Upper lobe of left lung (tissue), 6 donors: ENCODE measurements around the gene EHD2. TPM values are rescaled to one million over a fixed set of nuclear protein-coding genes. Genes with fewer than 3 reads are reported as not detected.
A peak's percentile ranks its signal among the peaks of the same experiment; 100 is the strongest.
"Not testable (repeated sequence)": the region's sequence is repeated elsewhere in the genome, so short reads cannot be mapped to it uniquely, and the experiment has no call there.

Source experiments
- ATAC-seq, 2 donors: fragments of 200-7000 bp; cut with Tn5 transposase; one replicate each; pipeline ENCODE4 v1.9.1; 2022; ENCODE audit warnings: mild to moderate bottlenecking in 2 of 2, moderate library complexity in 2 of 2; ENCODE audit not compliant: low FRiP score in 2 of 2
- DNase-seq, 2 donors: peaks; one replicate each; pipeline ENCODE4 v3.0.0-alpha.2; 2019 to 2020
- H3K27ac ChIP-seq, 4 donors: fragments of 200-600 bp; sonication (generic); one replicate each; pipeline ENCODE4 v1.5.1; 2016 to 2019
- H3K27me3 ChIP-seq, 4 donors: fragments of 200-600 bp; sonication (generic); one replicate each; pipeline ENCODE4 v1.5.1; 2017 to 2019
- H3K36me3 ChIP-seq, 4 donors: fragments of 200-600 bp; sonication (generic); one replicate each; pipeline ENCODE4 v1.5.1; 2016 to 2019
- H3K4me1 ChIP-seq, 4 donors: fragments of 200-600 bp; sonication (generic); one replicate each; pipeline ENCODE4 v1.5.1; 2018 to 2019
- H3K4me3 ChIP-seq, 4 donors: fragments of 200-600 bp; sonication (generic); one replicate each; pipeline ENCODE4 v1.5.1; 2017 to 2019; ENCODE audit warnings: mild to moderate bottlenecking in 2 of 4, moderate library complexity in 1 of 4
- H3K9me3 ChIP-seq, 4 donors: fragments of 200-600 bp; sonication (generic); one replicate each; pipeline ENCODE4 v1.5.1; 2018 to 2019
- CTCF ChIP-seq, 6 experiments: fragments of 450-650 bp in 4 of 6; fragments of 200-600 bp in 2 of 6; sonication (generic) in 2 of 6; IDR thresholded peaks; one replicate each; pipeline ENCODE4 v1.5.1; 2016 to 2019; ENCODE audit warnings: antibody characterized with exemption in 6 of 6
- EP300 ChIP-seq, 4 donors: sonication (generic); formaldehyde crosslinking; IDR thresholded peaks; one replicate each; pipeline ENCODE4 v1.5.1; 2017; ENCODE audit warnings: antibody characterized with exemption in 4 of 4, control low read depth in 2 of 4
- POLR2A ChIP-seq, 4 donors: fragments of 450-650 bp; IDR thresholded peaks; one replicate each; pipeline ENCODE4 v1.5.1; 2016 to 2017; ENCODE audit warnings: antibody characterized with exemption in 4 of 4, mild to moderate bottlenecking in 2 of 4
- POLR2AphosphoS5 ChIP-seq, 2 donors: sonication (generic); formaldehyde crosslinking; IDR thresholded peaks; one replicate each; pipeline ENCODE4 v1.5.1; 2017; ENCODE audit warnings: antibody characterized with exemption in 2 of 2
- WGBS, 2 donors: methylation state at CpG; one replicate each; pipeline ENCODE4 v1.1.5; 2017 to 2018; 5-methylcytosine and 5-hydroxymethylcytosine counted together
- total RNA-seq, 6 donors: library from RNA; depleted of rRNA in 4 of 6; stranded (reverse); fragments of >200 nt in 4 of 6; gene quantifications; one replicate each; pipeline versions ENCODE4 v1.1.0 to v1.2.1, GENCODE V29; 2016 to 2021
- donor health status: DM: no; HTN: no; CAD: no; lungs with moderate emphysema.
- donor health status: DM: no; HTN: yes; CAD: no; lungs with severe emphysema.

The EHD2 gene
- total RNA-seq, 6 donors from 2014 or later, result 80.7 to 426 (median 181) TPM

DNA sequence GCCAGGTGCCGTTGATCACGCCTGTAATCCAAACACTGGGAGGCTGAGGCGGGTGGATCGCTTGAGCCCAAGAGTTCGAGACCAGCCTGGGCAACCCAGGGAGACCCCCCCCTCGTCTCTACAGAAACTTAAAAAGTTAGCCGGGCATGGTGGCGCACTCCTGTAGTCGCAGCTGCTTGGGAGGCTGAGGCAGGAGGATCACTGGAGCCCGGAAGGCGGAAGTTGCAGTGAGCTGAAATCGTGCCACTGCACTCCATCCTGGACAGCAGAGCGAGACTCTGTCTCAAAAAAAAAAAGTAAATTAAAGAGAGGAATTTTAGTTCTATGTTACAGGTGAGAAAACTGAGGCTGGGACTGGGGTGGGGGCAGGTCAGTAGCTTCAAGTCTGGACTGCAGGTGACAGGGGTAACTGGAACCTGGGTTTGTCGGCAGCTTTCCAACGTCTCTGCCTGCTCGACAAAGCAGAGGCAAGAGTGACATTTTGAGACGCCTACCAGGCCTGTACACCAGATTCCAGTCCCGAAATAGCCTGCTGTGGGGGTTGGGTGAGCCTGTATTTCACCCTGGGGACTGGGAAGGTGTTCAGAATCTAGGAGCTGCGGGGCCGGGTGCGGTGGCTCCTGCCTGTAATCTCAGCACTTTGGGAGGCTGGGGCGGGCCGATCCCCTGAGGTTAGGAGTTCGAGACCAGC is 66.4 kb downstream of the EHD2 start:
- ATAC-seq, result peak in 1 of 2 donors; percentile 11
- Histone ChIP-seq H3K9me3 (no peaks in the 10 kb centered on the region), H3K36me3 (peaks cover 4 to 43% (median 36%) of the 10 kb centered on the region in 4 donors), H3K27ac (peak overlapping the region; percentile 91 to 99 (median 97)), H3K4me1 (peaks cover 40 to 45% (median 41%) of the 10 kb centered on the region in 4 donors), H3K4me3 (peak overlapping the region; percentile 76 to 97 (median 86)), H3K27me3 (no peaks in the 10 kb centered on the region)
- 53 to 61% methylated on average over 19 to 24 of the region's 24 CpGs for WGBS, 2 donors
- TF ChIP-seq EP300 (IDR thresholded peaks at IDR 0.05) (no peak), CTCF (IDR thresholded peaks at IDR 0.05) (no peak), POLR2AphosphoS5 (IDR thresholded peaks at IDR 0.05) (no peak), POLR2A (IDR thresholded peaks at IDR 0.05) (peak in 1 of 4 donors; percentile 19)
- DNase-seq, result peak in 1 of 2 donors; percentile 69

DNA sequence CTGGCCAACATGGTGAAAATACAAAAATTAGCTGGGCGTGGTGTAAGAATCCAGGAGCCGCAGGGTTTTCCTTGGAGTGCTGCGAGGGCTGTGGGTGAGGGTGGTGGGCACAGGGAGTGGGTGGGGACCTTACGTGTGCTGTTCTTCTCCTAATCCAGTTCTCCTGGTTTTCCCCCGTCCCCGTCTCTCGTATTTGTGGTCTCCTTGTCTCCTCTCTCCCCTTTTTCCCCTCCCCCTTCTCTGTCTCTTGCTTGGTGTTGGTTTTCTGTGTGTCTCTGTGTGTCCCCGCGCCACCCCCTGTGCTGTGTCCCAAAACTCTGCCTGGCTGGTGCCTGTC is 67.0 kb downstream of the EHD2 start:
- Histone ChIP-seq H3K4me1 (peaks cover 40 to 45% (median 41%) of the 10 kb centered on the region in 4 donors), H3K9me3 (no peaks in the 10 kb centered on the region), H3K36me3 (peaks cover 4 to 48% (median 41%) of the 10 kb centered on the region in 4 donors), H3K4me3 (peak overlapping the region; percentile 7 to 97 (median 86)), H3K27me3 (no peaks in the 10 kb centered on the region), H3K27ac (peak overlapping the region; percentile 56 to 99 (median 97))
- no peak for ATAC-seq
- TF ChIP-seq CTCF (IDR thresholded peaks at IDR 0.05) (no peak), POLR2A (IDR thresholded peaks at IDR 0.05) (no peak), EP300 (IDR thresholded peaks at IDR 0.05) (no peak), POLR2AphosphoS5 (IDR thresholded peaks at IDR 0.05) (no peak)
- no peak for DNase-seq
- 72 to 74% methylated on average over 9 of the region's 9 CpGs for WGBS, 2 donors

DNA sequence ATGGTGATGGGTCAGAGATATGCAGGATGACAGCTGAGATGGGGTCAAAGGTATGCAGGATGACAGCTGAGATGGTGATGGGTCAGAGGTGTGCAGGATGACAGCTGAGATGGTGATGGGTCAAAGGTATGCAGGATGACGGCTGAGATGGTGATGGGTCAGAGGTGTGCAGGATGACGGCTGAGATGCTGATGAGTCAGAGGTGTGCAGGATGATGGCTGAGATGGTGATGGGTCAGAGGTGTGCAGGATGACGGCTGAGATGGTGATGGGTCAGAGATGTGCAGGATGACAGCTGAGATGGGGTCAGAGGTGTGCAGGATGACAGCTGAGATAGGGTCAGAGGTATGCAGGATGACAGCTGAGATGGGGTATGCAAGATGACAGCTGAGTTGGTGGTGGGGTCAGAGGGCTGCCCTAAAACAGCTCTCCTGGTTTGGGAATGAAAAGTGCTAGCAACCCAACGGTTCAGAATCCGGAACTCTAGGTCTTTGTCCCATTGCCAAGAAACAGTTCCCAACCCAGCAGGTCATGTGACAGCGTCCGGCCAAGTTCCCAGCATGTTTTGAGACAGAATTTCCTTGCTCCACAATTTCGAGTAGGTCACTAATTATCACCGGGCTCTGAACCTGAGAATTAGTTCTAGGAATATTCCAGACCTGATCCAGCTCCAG is 68.5 kb downstream of the EHD2 start:
- no peaks in the 10 kb centered on the region for H3K9me3 ChIP-seq
- ATAC-seq (no peak), DNase-seq (peak in 1 of 2 donors; percentile 43)
- no peaks in the 10 kb centered on the region for H3K27me3 ChIP-seq
- H3K36me3 ChIP-seq, result peaks cover 5 to 62% (median 52%) of the 10 kb centered on the region in 4 donors
- peak overlapping the region in 3 of 4 donors; percentile 15 to 98 (median 96) for H3K27ac ChIP-seq
- no peak overlapping the region for H3K4me3 ChIP-seq
- H3K4me1 ChIP-seq, result peaks cover 37 to 45% (median 41%) of the 10 kb centered on the region in 4 donors
- WGBS, 2 donors, result 60 to 63% methylated on average over 5 to 9 of the region's 9 CpGs
- TF ChIP-seq POLR2A (IDR thresholded peaks at IDR 0.05) (no peak), CTCF (IDR thresholded peaks at IDR 0.05) (no peak), EP300 (IDR thresholded peaks at IDR 0.05) (no peak), POLR2AphosphoS5 (IDR thresholded peaks at IDR 0.05) (no peak)

- ATAC-seq, result no peak
- WGBS, 2 donors, result 97 to 100% methylated on average over 6 to 7 of the region's 7 CpGs
- no peak overlapping the region for H3K27ac ChIP-seq
Measured at GRCh38 chr19:47786566-47786965, 73.3 kb downstream of the EHD2 start.

GRCh38 chr19:47787307-47787706 is 74.1 kb downstream of the EHD2 start:
- not testable (repeated sequence) for H3K4me1 ChIP-seq, DNase-seq, H3K27ac ChIP-seq, ATAC-seq, H3K27me3 ChIP-seq, H3K9me3 ChIP-seq, H3K4me3 ChIP-seq
- 86 to 89% methylated on average over 10 of the region's 10 CpGs for whole genome bisulfite sequencing, 2 donors
- H3K36me3 ChIP-seq, result peaks cover 9 to 60% (median 36%) of the 10 kb centered on the region in 4 donors

More at GRCh38 chr19:47786566-47786965, 73.3 kb downstream of the EHD2 start:
- no peaks in the 10 kb centered on the region for H3K27me3 ChIP-seq
- no peak for TF ChIP-seq POLR2AphosphoS5 (IDR thresholded peaks at IDR 0.05)
- no peak for TF ChIP-seq CTCF (IDR thresholded peaks at IDR 0.05)
- H3K4me1 ChIP-seq, result peaks cover 8 to 15% (median 9%) of the 10 kb centered on the region in 4 donors
- H3K4me3 ChIP-seq, result no peak overlapping the region
- DNase-seq, result no peak
- peaks cover 9 to 66% (median 44%) of the 10 kb centered on the region in 4 donors for H3K36me3 ChIP-seq
- H3K9me3 ChIP-seq, result no peaks in the 10 kb centered on the region

GRCh38 chr19:47789811-47790210 is 76.6 kb downstream of the EHD2 start:
- H3K27ac ChIP-seq, DNase-seq, H3K9me3 ChIP-seq, ATAC-seq, H3K4me3 ChIP-seq, H3K27me3 ChIP-seq, H3K4me1 ChIP-seq: not testable (repeated sequence)
- peaks cover 5 to 35% (median 14%) of the 10 kb centered on the region in 4 donors for H3K36me3 ChIP-seq
- WGBS, 2 donors, result 90 to 93% methylated on average over 13 of the region's 13 CpGs
